ENCODE data around the gene PEAR1. TPM values are rescaled to one million over a fixed set of nuclear protein-coding genes. Genes with fewer than 3 reads are reported as not detected.

The PEAR1 gene
- total and polyA plus RNA-seq, 2 donors, result 0.61 to 2.5 TPM

- DNase-seq (ENCODE audit: low read depth in 6 of 9, low spot score in 9 of 9), result no peak
Measured at GRCh38 chr1:156912861-156913808, 19.6 kb downstream of the PEAR1 start.

GRCh38 chr1:156913809-156914387 is 20.4 kb downstream of the PEAR1 start:
- Histone ChIP-seq H3K36me3 (ENCODE audit: control insufficient read depth in 2 of 2, insufficient read depth in 2 of 2, low read length in 1 of 2) (no peaks in the 10 kb centered on the region), H3K27ac (ENCODE audit: low read depth in 1 of 2, low read length in 1 of 2) (no peak overlapping the region), H3K4me3 (ENCODE audit: low read length in 2 of 2) (no peak overlapping the region), H3K4me1 (ENCODE audit: control insufficient read depth in 2 of 2, insufficient read depth in 2 of 2, low read length in 2 of 2) (peaks cover 0 to 18% of the 10 kb centered on the region in 2 donors), H3K9me3 (ENCODE audit: control insufficient read depth in 2 of 2, insufficient read depth in 1 of 2, low read length in 1 of 2) (peaks cover 0 to 2% of the 10 kb centered on the region in 2 donors), H3K27me3 (ENCODE audit: control insufficient read depth in 2 of 2, insufficient read depth in 1 of 2, low read length in 1 of 2) (peaks cover 10 to 15% of the 10 kb centered on the region in 2 donors)
- no peak for DNase-seq (ENCODE audit: low read depth in 6 of 9, low spot score in 9 of 9)
- WGBS, result 86% methylated on average over 13 of the region's 13 CpGs

More at GRCh38 chr1:156912861-156913808, 19.6 kb downstream of the PEAR1 start:
- Histone ChIP-seq H3K4me3 (ENCODE audit: low read length in 2 of 2) (no peak overlapping the region), H3K9me3 (ENCODE audit: control insufficient read depth in 2 of 2, insufficient read depth in 1 of 2, low read length in 1 of 2) (peaks cover 0 to 2% of the 10 kb centered on the region in 2 donors), H3K27me3 (ENCODE audit: control insufficient read depth in 2 of 2, insufficient read depth in 1 of 2, low read length in 1 of 2) (peaks cover 8 to 13% of the 10 kb centered on the region in 2 donors), H3K27ac (ENCODE audit: low read depth in 1 of 2, low read length in 1 of 2) (no peak overlapping the region), H3K4me1 (ENCODE audit: control insufficient read depth in 2 of 2, insufficient read depth in 2 of 2, low read length in 2 of 2) (peaks cover 0 to 18% of the 10 kb centered on the region in 2 donors), H3K36me3 (ENCODE audit: control insufficient read depth in 2 of 2, insufficient read depth in 2 of 2, low read length in 1 of 2) (no peaks in the 10 kb centered on the region)
- 55% methylated on average over 24 of the region's 24 CpGs for whole genome bisulfite sequencing

- 96% methylated on average over 9 of the region's 9 CpGs for WGBS
Measured at GRCh38 chr1:156914440-156914856, 20.9 kb downstream of the PEAR1 start.

GRCh38 chr1:156920233-156921052 is 26.9 kb downstream of the PEAR1 start, which contains the start of gene LRRC71:
Gene LRRC71, plus strand, starts transcription at chr1:156920632. Its CDS starts 172 bp downstream, at chr1:156920804.
- peak in 8 of 9 donors; percentile 30 to 73 (median 42) for DNase-seq (ENCODE audit: low read depth in 6 of 9, low spot score in 9 of 9)
- no peaks in the 10 kb centered on the region for H3K36me3 ChIP-seq (ENCODE audit: control insufficient read depth in 2 of 2, insufficient read depth in 2 of 2, low read length in 1 of 2)
- no peak within 1 kb of the TSS for H3K27ac ChIP-seq (ENCODE audit: low read depth in 1 of 2, low read length in 1 of 2)
- no peak within 1 kb of the TSS for H3K4me3 ChIP-seq (ENCODE audit: low read length in 2 of 2)
- H3K27me3 ChIP-seq (ENCODE audit: control insufficient read depth in 2 of 2, insufficient read depth in 1 of 2, low read length in 1 of 2), result peaks cover 54 to 74% of the 10 kb centered on the region in 2 donors
- peaks cover 0 to 2% of the 10 kb centered on the region in 2 donors for H3K9me3 ChIP-seq (ENCODE audit: control insufficient read depth in 2 of 2, insufficient read depth in 1 of 2, low read length in 1 of 2)
- peaks cover 0 to 7% of the 10 kb centered on the region in 2 donors for H3K4me1 ChIP-seq (ENCODE audit: control insufficient read depth in 2 of 2, insufficient read depth in 2 of 2, low read length in 2 of 2)
- 14% methylated on average over 71 of the region's 71 CpGs for WGBS

More at GRCh38 chr1:156914440-156914856, 20.9 kb downstream of the PEAR1 start:
- Histone ChIP-seq H3K36me3 (ENCODE audit: control insufficient read depth in 2 of 2, insufficient read depth in 2 of 2, low read length in 1 of 2) (no peaks in the 10 kb centered on the region), H3K9me3 (ENCODE audit: control insufficient read depth in 2 of 2, insufficient read depth in 1 of 2, low read length in 1 of 2) (peaks cover 0 to 2% of the 10 kb centered on the region in 2 donors), H3K4me3 (ENCODE audit: low read length in 2 of 2) (no peak overlapping the region), H3K27me3 (ENCODE audit: control insufficient read depth in 2 of 2, insufficient read depth in 1 of 2, low read length in 1 of 2) (peaks cover 12 to 21% of the 10 kb centered on the region in 2 donors), H3K27ac (ENCODE audit: low read depth in 1 of 2, low read length in 1 of 2) (no peak overlapping the region), H3K4me1 (ENCODE audit: control insufficient read depth in 2 of 2, insufficient read depth in 2 of 2, low read length in 2 of 2) (peaks cover 0 to 18% of the 10 kb centered on the region in 2 donors)
- no peak for DNase-seq (ENCODE audit: low read depth in 6 of 9, low spot score in 9 of 9)

- 72% methylated on average over 7 of the region's 7 CpGs for WGBS
- Histone ChIP-seq H3K27ac (ENCODE audit: low read depth in 1 of 2, low read length in 1 of 2) (no peak overlapping the region), H3K9me3 (ENCODE audit: control insufficient read depth in 2 of 2, insufficient read depth in 1 of 2, low read length in 1 of 2) (peaks cover 0 to 2% of the 10 kb centered on the region in 2 donors), H3K27me3 (ENCODE audit: control insufficient read depth in 2 of 2, insufficient read depth in 1 of 2, low read length in 1 of 2) (peaks cover 59 to 78% of the 10 kb centered on the region in 2 donors), H3K36me3 (ENCODE audit: control insufficient read depth in 2 of 2, insufficient read depth in 2 of 2, low read length in 1 of 2) (no peaks in the 10 kb centered on the region), H3K4me3 (ENCODE audit: low read length in 2 of 2) (no peak overlapping the region), H3K4me1 (ENCODE audit: control insufficient read depth in 2 of 2, insufficient read depth in 2 of 2, low read length in 2 of 2) (peaks cover 0 to 7% of the 10 kb centered on the region in 2 donors)
- no peak for DNase-seq (ENCODE audit: low read depth in 6 of 9, low spot score in 9 of 9)
Measured at GRCh38 chr1:156921053-156921529, 27.6 kb downstream of the PEAR1 start.

GRCh38 chr1:156922986-156923669 is 29.6 kb downstream of the PEAR1 start:
- Histone ChIP-seq H3K27ac (ENCODE audit: low read depth in 1 of 2, low read length in 1 of 2) (no peak overlapping the region), H3K4me1 (ENCODE audit: control insufficient read depth in 2 of 2, insufficient read depth in 2 of 2, low read length in 2 of 2) (peaks cover 0 to 11% of the 10 kb centered on the region in 2 donors), H3K36me3 (ENCODE audit: control insufficient read depth in 2 of 2, insufficient read depth in 2 of 2, low read length in 1 of 2) (no peaks in the 10 kb centered on the region), H3K4me3 (ENCODE audit: low read length in 2 of 2) (no peak overlapping the region), H3K9me3 (ENCODE audit: control insufficient read depth in 2 of 2, insufficient read depth in 1 of 2, low read length in 1 of 2) (no peaks in the 10 kb centered on the region), H3K27me3 (ENCODE audit: control insufficient read depth in 2 of 2, insufficient read depth in 1 of 2, low read length in 1 of 2) (peaks cover 78 to 94% of the 10 kb centered on the region in 2 donors)
- DNase-seq (ENCODE audit: low read depth in 6 of 9, low spot score in 9 of 9), result no peak
- 16% methylated on average over 11 of the region's 11 CpGs for WGBS

GRCh38 chr1:156923670-156924477 is 30.4 kb downstream of the PEAR1 start:
- Histone ChIP-seq H3K36me3 (ENCODE audit: control insufficient read depth in 2 of 2, insufficient read depth in 2 of 2, low read length in 1 of 2) (no peaks in the 10 kb centered on the region), H3K9me3 (ENCODE audit: control insufficient read depth in 2 of 2, insufficient read depth in 1 of 2, low read length in 1 of 2) (no peaks in the 10 kb centered on the region), H3K27ac (ENCODE audit: low read depth in 1 of 2, low read length in 1 of 2) (no peak overlapping the region), H3K4me3 (ENCODE audit: low read length in 2 of 2) (no peak overlapping the region), H3K4me1 (ENCODE audit: control insufficient read depth in 2 of 2, insufficient read depth in 2 of 2, low read length in 2 of 2) (peaks cover 0 to 11% of the 10 kb centered on the region in 2 donors), H3K27me3 (ENCODE audit: control insufficient read depth in 2 of 2, insufficient read depth in 1 of 2, low read length in 1 of 2) (peaks cover 76 to 100% of the 10 kb centered on the region in 2 donors)
- no peak for DNase-seq (ENCODE audit: low read depth in 6 of 9, low spot score in 9 of 9)
- 5% methylated on average over 64 of the region's 64 CpGs for WGBS
